Subcutaneous adipose tissue (tissue), 4 donors: ENCODE results near the gene SLC22A15. TPM values are rescaled to one million over a fixed set of nuclear protein-coding genes. Genes with fewer than 3 reads are reported as not detected.

Source experiments
- CTCF ChIP-seq: fragments of 450-650 bp; IDR thresholded peaks from one replicate; pipeline ENCODE4 v1.5.1; 2016; ENCODE audit warnings: low read depth, mild to moderate bottlenecking, control low read depth, antibody characterized with exemption, moderate library complexity
- total RNA-seq, 4 donors: library from RNA; depleted of rRNA; stranded (reverse); fragments of >200 nt; gene quantifications; one replicate each; pipeline ENCODE4 v1.1.0, GENCODE V29; 2016

SLC22A15 gene
- total RNA-seq, 4 donors from 2014 or later, result 6.6 to 24.5 (median 13.1) TPM

DNA sequence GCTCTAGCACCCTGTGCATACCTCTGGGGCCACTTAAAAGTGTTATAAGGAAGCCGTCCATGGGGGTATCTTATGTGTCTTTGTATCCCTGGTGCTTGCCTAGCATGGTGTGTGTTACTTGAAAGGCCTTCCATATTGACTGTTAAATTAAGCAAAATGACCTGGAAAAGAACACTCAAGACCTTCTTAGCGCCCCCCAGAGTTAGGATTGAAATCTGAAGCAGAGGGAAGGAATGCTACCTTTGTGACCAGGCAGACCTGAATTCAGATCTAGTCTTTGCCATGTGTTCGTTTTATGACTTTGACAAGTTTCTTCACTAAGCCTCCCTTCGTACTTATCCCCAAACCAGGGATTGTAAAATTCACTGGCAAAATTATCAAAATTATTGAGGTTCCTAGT is 59.9 kb downstream of the SLC22A15 start:
- no peak for TF ChIP-seq CTCF

DNA sequence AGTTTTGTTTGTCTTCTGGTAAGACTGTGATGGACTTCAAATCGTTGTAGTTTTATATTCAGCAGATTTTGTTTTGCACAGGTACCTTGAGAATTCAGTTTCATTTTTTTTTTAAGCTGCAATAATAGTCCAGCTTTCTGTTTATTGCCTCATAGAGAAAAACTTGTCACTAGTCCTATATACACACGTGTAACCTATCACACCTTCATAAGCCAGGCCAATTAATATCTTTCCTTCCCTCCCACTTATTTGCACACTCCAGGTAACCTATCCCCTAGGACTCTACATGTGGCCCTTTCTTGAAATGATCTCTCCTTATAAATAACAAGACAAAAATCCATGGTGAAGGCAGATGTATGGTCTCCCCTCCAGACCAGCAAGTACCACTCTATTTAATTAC is 62.4 kb downstream of the SLC22A15 start:
- TF ChIP-seq CTCF, result no peak

GRCh38 chr1:116044071-116044470 is 67.8 kb downstream of the SLC22A15 start:
- no peak for TF ChIP-seq CTCF

DNA sequence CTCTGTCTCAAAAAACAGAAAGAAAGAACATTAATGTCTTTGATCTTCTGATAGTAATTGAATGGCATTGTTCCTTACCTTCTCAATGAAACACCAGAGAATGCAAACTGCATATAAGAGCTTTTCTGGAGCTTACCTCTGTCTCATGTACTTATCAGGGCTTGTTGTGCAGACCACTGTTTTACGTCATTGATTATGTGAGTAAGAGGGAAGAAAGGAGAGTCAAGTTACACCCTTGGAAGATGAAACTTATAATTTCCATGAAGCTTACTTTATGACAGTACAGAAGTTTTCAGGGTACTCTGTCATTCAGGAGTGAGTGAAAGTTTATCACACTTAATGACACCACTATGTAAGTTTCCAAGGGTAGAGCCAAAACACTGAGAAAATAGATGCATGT is 85.9 kb downstream of the SLC22A15 start:
- TF ChIP-seq CTCF, result no peak

DNA sequence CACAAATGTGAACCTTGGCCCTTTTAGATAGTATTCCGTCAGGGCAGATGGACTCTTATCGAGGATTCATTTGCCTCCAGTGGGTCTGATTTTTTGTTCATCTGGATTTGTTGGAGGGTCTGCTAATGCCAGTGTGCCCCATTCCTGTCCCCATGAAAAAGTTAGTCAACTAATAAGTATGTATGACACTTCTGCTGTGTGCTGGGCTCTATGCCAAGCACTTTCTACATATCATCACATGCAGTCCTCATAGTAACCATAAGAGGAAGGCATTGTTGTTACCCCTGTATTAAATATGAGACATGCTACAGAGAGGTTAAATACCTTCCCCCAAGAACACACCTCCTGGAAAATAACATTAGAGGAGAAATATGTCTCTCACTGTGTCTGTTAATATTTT is 88.3 kb downstream of the SLC22A15 start:
- no peak for TF ChIP-seq CTCF

DNA sequence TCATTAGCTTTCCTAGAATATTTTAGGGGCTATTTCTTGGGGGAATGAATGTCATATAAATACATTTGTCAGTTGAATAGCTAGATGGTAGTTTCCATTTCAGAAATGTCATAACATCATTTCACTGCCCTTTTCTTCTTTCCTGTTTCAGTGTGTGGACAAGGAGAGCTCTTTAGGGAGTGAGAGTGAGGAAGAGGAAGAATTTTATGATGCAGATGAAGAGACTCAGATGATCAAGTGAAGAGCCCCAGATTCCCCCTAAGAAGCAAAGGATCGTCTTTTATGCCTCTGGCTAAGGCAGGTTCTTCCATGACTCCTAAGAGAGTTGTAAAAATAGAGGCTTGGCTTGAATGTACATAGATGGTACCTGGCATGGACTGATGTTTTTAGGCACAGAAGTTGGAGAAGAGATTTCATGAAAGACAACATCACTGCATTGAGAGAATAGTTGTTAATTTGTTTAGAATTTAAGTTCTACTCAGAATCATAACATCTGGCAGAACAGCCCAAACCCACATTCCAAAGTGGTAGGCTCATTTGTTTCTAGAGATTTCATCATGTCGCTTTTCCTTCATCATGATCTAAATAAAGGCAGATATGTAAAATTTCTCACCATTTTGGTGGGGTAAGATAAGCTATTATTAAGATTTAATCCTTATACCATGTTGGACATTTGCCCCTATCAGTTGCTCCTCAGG is 90.7 kb downstream of the SLC22A15 start:
- no peak for TF ChIP-seq CTCF

- no peak for TF ChIP-seq CTCF
These were observed 91.2 kb downstream of the SLC22A15 start for GRCh38 chr1:116067566-116067890.
